NCI-H2196 treated with DMSO at 0.1 percent for 48 hours (cell line): ENCODE data around the gene CD27.

Experiments used
- DNase-seq: peaks from one replicate; lab custom pipeline; 2025; ENCODE audit not compliant: unreplicated experiment; lab: John Stamatoyannopoulos, UW

The CD27 gene

DNA sequence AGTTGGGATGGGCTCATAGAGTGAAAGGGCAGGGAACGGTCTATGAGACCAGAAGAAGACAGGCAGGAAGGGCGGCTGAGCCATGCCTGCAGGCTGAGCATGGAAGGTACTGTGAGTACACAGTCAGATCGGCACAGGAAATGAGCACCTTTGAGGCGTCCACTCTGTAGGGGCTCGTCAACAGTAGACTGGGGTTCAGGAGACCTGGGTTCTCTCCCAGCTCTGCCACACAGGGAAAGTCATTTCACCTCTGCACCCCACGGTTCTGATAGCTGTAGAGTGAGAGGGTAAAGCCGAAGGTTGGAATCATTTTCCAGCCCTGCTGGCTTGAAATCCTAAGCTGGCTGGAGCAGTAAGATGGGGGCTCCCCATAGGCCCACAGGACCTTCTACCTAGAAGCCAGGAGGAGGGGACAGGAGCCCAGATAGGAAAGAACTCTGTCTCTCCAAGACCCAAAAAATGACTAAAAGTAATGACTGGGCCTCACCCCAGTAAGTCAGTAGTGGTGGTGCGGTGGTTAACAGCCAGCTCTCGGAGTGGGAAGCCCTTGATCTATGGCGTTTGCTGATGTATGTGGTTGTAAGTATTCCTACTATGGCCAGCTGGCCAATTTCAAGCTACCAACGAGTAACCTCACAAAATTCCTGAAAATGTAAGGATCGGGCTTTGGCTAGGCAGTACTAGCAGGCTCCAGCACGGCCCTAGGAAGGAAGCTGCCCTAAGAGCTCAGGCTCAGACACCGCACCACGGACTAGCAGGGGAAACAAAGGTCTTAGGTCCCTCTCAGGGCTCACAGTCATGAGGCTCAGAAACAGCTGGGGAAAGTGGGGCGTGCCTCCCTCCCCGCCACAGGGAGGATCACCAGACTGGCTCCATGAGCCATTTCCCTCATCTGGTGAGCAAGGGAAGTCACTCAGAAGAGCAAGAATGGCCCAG lies 10.3 kb upstream of the CD27 start:
- no peak for DNase-seq

- no peak for DNase-seq
These were observed 8.6 kb upstream of the CD27 start for GRCh38 chr12:6435961-6436715.

DNA sequence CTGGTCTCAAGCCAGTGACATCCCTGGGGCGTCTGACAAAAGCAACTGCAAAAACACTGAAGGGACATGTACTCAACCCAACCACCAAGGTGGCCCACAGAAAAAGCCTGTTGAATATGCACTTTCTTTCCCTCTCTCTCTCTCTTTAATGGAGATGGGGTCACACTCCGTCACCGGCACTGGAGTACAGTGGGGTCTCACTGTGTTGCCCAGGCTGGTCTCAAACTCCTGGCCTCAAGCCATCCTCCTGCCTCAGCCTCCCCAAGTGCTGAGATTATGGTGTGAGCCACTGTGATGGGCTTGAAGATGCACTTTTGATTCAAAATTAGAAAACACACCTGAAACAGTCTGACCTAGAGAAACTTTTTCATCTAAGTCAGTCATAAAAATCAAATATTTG lies 7.2 kb upstream of the CD27 start:
- no peak for DNase-seq

DNA sequence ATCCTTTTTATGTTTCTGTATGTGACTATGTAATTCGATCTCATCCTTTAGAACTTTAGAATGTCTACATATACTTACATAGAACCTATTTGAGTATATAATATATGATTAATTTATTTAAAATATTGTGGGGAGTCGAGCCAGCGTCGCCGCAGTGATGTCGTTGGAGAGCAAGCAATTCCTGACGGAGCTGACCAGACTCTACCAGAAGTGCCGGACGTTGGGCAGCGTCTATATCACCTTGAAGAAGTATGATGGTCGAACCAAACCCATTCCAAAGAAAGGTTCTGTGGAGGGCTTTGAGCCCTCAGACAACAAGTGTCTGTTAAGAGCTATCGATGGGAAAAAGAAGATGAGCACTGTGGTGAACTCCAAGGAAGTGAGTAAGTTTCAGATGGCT lies 6.4 kb upstream of the CD27 start:
- DNase-seq: no peak

- no peak for DNase-seq
These were observed 4.4 kb upstream of the CD27 start for GRCh38 chr12:6440391-6440790.

- no peak for DNase-seq
These were observed 1.9 kb upstream of the CD27 start for GRCh38 chr12:6442836-6443235.

- no peak for DNase-seq
These were observed 1.3 kb upstream of the CD27 start for GRCh38 chr12:6443361-6443983.

DNA sequence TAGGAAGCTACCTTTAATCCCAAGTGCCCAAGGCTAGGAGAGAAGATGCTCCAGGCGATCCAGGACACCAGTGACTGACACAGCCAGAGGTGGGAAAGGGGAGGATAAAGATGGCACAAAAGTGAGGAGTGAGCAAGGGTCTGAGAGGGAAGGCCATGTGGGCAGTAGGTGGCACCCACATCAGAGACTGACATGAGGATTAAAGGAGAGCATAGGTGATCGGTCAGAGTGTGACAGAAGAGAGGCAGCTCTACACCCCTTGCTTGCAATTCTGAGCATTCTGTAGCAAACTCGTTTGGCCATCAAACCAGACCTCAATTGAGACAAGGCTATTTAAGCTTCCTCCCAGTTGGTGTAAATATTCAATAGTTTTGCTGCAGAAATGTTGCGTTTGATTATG lies 724 bp upstream of the CD27 start:
- DNase-seq: no peak

DNA sequence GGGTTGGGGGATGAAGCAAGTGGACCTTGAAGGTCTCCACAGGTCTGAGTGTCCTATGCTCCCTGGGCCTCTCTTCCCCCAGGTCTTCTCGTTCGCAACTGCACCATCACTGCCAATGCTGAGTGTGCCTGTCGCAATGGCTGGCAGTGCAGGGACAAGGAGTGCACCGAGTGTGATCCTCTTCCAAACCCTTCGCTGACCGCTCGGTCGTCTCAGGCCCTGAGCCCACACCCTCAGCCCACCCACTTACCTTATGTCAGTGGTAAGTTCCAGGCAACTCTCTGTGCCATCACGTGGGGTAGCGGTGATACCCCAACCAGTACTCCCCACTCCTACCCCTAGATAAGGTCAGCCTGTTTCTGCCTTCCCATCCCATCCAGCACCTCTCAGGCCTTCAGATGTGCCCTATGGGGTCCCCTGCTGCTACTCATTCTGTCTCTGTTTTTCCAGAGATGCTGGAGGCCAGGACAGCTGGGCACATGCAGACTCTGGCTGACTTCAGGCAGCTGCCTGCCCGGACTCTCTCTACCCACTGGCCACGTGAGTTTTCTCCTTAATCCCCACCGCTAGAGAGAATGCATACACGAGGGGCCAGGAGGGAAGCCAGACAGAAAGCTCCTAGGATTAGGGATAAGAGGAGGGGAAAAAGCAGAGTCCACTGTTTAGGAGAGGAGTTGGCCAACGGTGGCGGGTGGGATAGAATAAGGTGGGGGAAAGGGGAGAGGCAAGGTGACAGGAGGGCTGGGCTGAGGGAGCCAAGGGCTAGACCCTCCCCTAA lies 5.5 kb downstream of the CD27 start:
- no peak for DNase-seq

GRCh38 chr12:6450869-6451347 lies 6.2 kb downstream of the CD27 start:
- no peak for DNase-seq

DNA sequence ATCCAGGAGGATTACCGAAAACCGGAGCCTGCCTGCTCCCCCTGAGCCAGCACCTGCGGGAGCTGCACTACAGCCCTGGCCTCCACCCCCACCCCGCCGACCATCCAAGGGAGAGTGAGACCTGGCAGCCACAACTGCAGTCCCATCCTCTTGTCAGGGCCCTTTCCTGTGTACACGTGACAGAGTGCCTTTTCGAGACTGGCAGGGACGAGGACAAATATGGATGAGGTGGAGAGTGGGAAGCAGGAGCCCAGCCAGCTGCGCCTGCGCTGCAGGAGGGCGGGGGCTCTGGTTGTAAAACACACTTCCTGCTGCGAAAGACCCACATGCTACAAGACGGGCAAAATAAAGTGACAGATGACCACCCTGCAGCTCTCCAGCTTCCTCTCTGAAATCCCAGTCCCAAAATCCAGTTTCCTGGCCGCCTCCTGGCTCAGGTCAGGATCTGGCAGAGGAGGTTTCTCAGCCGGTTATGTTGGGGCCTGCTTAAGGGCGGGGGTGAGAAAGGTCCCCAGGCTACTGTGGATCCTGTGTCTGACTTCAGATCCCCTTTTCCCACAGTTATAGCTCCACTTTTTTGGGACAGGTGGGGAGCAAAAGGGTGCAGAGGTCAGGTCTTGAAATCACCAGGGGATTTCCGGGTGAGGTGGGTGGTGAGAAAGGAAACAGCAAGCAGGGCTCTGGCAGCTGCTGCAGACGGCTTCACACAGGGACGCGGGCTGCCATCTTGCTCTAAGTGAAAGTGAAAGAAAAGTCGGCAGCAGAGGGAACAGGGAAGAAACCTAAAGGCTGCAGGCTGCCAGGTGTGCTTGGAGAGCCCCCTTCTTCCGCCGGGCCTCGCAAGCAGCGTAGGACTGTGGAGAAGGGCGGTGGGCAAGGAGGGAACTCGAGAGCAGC lies 6.8 kb downstream of the CD27 start, which contains the start of gene TAPBPL:
TAPBPL (plus strand) TSS at position 695 of the 897 bp plus-strand sequence. CDS start 207 bp downstream, outside the sequence.
- DNase-seq: peak; percentile 65

- no peak for DNase-seq
These were observed 7.6 kb downstream of the CD27 start for GRCh38 chr12:6452245-6452943.

DNA sequence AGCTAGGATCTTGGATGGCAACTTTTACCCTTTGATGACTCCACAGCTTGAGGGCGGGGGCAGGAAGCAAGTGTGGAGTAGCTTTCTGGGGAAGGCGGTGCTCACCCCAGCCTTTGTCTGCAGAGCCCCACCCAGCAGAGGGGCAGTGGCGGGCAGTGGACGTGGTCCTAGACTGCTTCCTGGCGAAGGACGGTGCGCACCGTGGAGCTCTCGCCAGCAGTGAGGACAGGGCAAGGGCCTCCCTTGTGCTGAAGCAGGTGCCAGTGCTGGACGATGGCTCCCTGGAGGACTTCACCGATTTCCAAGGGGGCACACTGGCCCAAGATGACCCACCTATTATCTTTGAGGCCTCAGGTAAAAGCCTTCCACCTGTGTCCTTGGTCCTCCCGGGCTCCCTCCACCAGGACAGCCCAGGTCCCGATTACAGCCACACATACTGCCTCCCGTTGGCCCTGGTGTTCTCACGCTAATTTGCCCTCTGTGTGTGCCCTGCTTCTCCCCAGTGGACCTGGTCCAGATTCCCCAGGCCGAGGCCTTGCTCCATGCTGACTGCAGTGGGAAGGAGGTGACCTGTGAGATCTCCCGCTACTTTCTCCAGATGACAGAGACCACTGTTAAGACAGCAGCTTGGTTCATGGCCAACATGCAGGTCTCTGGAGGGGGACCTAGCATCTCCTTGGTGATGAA lies 8.3 kb downstream of the CD27 start:
- DNase-seq: no peak

DNA sequence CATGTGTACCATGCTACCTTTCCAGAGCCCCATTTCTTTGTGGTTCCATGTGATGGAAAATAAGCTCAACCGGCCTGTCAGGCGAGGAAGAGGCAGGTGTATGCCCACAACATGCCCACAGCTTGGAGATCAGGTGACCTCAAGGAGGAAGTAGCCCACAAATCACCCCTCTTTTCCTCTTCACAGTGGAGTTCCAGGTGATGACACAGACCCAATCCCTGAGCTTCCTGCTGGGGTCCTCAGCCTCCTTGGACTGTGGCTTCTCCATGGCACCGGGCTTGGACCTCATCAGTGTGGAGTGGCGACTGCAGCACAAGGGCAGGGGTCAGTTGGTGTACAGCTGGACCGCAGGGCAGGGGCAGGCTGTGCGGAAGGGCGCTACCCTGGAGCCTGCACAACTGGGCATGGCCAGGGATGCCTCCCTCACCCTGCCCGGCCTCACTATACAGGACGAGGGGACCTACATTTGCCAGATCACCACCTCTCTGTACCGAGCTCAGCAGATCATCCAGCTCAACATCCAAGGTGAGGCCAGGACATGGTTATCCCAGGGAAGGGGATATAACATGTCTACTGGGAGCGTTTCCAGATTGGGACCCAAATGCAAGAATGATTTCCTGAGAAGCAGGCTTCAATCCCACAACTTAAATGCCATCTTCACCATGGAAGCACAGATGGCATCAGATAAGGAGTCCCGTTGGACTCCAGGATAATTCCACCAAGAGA lies 12.6 kb downstream of the CD27 start:
- no peak for DNase-seq

DNA sequence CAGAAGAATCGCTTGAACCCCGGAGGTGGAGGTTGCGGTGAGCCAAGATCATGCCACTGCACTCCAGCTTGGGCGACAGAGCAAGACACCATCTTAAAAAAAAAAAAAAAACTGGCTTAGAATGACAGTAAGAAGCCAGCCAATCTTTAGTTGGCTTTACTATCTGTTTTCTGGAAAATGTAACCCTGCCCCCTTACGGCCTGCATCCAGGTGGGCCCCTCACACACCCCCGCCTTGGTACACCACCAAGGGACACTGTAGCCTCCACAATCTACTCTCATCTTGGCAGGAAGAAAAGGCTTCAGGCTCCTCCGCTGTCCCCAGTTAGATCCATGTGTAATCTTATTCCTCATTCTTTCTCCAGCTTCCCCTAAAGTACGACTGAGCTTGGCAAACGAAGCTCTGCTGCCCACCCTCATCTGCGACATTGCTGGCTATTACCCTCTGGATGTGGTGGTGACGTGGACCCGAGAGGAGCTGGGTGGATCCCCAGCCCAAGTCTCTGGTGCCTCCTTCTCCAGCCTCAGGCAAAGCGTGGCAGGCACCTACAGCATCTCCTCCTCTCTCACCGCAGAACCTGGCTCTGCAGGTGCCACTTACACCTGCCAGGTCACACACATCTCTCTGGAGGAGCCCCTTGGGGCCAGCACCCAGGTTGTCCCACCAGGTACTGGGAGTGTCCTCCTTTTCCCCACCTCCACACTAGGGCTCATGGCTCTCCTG lies 13.7 kb downstream of the CD27 start:
- no peak for DNase-seq

DNA sequence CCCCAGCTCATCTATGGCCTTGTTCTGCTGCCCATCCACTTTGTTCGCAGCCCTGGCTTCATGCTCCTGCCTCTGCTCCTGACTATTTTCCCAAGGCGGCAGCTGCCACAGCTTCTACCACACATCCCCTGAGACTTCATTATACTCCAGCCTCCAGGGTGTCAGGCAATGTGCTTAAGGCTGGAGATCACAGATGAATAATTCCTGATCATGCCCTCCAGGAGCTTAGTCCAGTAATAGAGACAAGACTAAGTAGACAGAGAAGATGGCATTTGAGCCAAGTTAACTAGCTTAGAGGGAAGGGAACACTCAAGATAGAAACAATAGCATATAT lies 14.2 kb downstream of the CD27 start:
- DNase-seq: no peak

- DNase-seq: no peak
These were observed 16.1 kb downstream of the CD27 start for GRCh38 chr12:6460751-6461371.
